ENCODE data around the gene GAPT. TPM values are rescaled to one million over a fixed set of nuclear protein-coding genes. Genes with fewer than 3 reads are reported as not detected.
"Not testable (repeated sequence)": the region's sequence is repeated elsewhere in the genome, so short reads cannot be mapped to it uniquely, and the experiment has no call there.

Gene GAPT
- total RNA-seq, 2 experiments from 2014 or later = not detected

DNA sequence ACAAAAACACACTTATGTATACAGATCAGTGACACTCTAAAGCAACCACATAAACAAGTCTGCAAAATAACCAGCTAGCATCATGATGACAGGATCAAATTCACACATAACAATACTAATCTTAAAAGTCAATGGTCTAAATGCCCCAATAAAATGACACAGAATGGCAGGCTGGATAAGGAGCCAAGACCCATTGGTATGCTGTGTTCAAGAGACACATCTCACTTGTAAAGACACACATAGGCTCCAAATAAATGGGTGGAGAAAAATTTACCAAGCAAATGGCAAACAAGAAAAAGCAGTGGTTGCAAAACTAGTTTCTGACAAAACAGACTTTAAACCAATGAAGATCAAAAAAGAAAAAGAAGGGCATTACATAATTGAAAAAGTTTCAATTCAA, 26.0 kb downstream of the GAPT start:
- Mint-ChIP-seq H3K4me1 (ENCODE audit: low read depth) (no peaks in the 10 kb centered on the region), H3K36me3 (ENCODE audit: low read depth) (no peaks in the 10 kb centered on the region), H3K27me3 (ENCODE audit: low read depth) (peaks cover 13% of the 10 kb centered on the region), H3K4me3 (no peak overlapping the region), H3K27ac (no peak overlapping the region), H3K9me3 (peaks cover 20% of the 10 kb centered on the region)
- no peak for DNase-seq
- intact Hi-C loops (cut with micrococcal nuclease) = no loop called here
- CTCF ChIA-PET = no interaction called here

- intact Hi-C loops (cut with micrococcal nuclease) = no loop called here
- no peak overlapping the region for H3K27ac Mint-ChIP-seq
- H3K36me3 Mint-ChIP-seq (ENCODE audit: low read depth) = no peaks in the 10 kb centered on the region
- no peak for DNase-seq
- CTCF ChIA-PET = interaction anchor here (1.0 to 1.2 kb wide), 2 partner anchors 10 to 351 kb away, joined by 3 to 4 read pairs; no protein-coding TSS in a partner anchor
- no peaks in the 10 kb centered on the region for H3K4me1 Mint-ChIP-seq (ENCODE audit: low read depth)
- peaks cover 10% of the 10 kb centered on the region for H3K27me3 Mint-ChIP-seq (ENCODE audit: low read depth)
- no peak overlapping the region for H3K4me3 Mint-ChIP-seq
- H3K9me3 Mint-ChIP-seq = no peaks in the 10 kb centered on the region
Observed at GRCh38 chr5:58523956-58524355, 32.7 kb downstream of the GAPT start.

DNA sequence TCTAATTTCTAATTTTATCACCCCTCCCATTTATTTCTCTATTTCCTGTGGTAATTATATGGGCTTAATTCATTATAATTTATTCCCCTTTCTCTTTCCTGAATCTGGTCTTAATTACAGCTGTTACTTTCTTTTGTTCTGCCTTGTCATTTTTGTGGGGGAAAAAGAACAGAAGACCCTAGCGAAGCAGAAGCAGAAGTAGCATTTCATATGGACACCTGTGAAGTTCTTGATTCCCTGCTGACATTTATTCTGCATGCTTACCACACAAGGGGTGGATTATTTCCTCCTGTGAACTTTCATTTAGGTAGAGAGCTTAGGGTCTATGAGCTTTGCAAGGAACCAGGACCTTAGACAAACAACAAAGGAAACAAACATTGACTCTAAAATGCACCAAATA, 33.3 kb downstream of the GAPT start:
- CTCF ChIA-PET = interaction anchor here (1.0 to 1.2 kb wide), 2 partner anchors 10 to 351 kb away, joined by 3 to 4 read pairs; no protein-coding TSS in a partner anchor
- no peak for DNase-seq
- Mint-ChIP-seq H3K27me3 (ENCODE audit: low read depth) (peaks cover 6% of the 10 kb centered on the region), H3K4me1 (ENCODE audit: low read depth) (no peaks in the 10 kb centered on the region), H3K36me3 (ENCODE audit: low read depth) (no peaks in the 10 kb centered on the region), H3K9me3 (no peaks in the 10 kb centered on the region), H3K27ac (no peak overlapping the region), H3K4me3 (no peak overlapping the region)
- intact Hi-C loops (cut with micrococcal nuclease) = no loop called here

DNA sequence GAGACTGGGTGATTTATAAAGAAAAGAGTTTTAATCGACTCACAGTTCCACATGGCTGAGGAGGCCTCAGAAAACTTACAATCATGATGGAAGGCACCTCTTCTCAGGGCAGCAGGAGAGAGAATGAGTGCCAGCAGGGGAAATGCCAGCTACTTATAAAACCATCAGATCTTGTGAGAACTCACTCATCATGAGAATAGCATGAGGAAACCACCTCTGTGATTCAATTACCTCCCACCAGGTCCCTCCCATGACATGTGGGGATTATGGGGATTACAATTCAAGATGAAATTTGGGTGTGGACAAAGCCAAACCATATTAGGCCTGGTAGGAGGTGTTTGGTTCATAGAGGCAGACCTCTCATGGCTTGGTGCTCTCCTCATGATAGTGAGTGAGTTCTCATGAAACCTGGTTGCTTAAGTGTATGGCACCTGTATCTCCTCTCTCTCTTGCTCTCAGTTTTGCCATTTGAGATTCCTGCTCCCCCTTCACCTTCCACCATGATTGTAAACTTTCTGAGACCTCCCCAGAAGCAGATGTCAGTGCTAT, 39.8 kb downstream of the GAPT start:
- H3K4me1 Mint-ChIP-seq (ENCODE audit: low read depth) = no peaks in the 10 kb centered on the region
- no peak overlapping the region for H3K4me3 Mint-ChIP-seq
- peaks cover 18% of the 10 kb centered on the region for H3K9me3 Mint-ChIP-seq
- intact Hi-C loops (cut with micrococcal nuclease) = no loop called here
- H3K36me3 Mint-ChIP-seq (ENCODE audit: low read depth) = peaks cover 1% of the 10 kb centered on the region
- peaks cover 5% of the 10 kb centered on the region for H3K27me3 Mint-ChIP-seq (ENCODE audit: low read depth)
- no peak overlapping the region for H3K27ac Mint-ChIP-seq
- DNase-seq = no peak
- CTCF ChIA-PET = no interaction called here

- H3K4me3 Mint-ChIP-seq; H3K27ac Mint-ChIP-seq; H3K36me3 Mint-ChIP-seq (ENCODE audit: low read depth); CTCF ChIA-PET; H3K27me3 Mint-ChIP-seq (ENCODE audit: low read depth); H3K4me1 Mint-ChIP-seq (ENCODE audit: low read depth); intact Hi-C loops (cut with micrococcal nuclease); DNase-seq: not testable (repeated sequence)
- peaks cover 16% of the 10 kb centered on the region for H3K9me3 Mint-ChIP-seq
Observed at GRCh38 chr5:58541935-58542334, 50.7 kb downstream of the GAPT start.

DNA sequence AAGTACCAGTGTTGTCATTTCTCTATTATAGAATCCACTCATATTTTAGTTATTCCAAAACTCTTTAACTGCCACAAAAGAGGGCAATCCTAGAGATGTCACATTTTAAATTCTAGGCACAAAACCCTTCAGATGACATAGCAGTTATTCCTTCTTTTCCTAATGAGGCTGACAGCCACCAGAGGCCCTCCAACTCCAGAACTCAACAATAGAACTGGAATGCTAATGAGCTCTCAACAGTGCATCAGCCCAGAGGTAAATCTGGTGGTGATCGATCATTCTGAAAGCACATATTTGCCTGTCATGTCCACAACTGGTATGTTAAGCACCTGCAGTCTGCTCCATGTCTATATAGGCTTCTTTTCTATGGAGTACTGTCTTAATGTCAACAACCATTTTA, 51.5 kb downstream of the GAPT start:
- Mint-ChIP-seq H3K36me3 (ENCODE audit: low read depth) (peaks cover 3% of the 10 kb centered on the region), H3K27ac (no peak overlapping the region), H3K4me1 (ENCODE audit: low read depth) (no peaks in the 10 kb centered on the region), H3K27me3 (ENCODE audit: low read depth) (peaks cover 7% of the 10 kb centered on the region), H3K4me3 (no peak overlapping the region), H3K9me3 (peaks cover 16% of the 10 kb centered on the region)
- CTCF ChIA-PET = no interaction called here
- DNase-seq = no peak
- intact Hi-C loops (cut with micrococcal nuclease) = no loop called here

DNA sequence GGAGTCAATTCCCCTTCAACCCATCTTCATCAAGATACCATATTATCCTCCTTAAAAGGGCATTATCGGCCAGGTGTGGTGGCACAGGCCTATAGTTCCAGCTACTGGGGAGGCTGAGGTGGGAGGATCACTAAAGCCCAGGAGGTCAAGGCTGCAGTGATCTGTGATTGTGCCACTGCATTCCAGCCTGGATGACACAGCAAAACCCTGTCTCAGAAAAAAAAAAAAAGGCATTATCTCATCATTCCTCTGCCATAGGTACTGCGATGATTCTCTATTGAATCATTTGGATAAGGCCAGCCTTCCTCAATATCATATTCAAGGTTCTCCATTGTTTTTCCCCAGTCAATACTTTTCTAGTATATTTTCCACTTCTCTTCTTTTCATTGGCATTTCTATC, 52.5 kb downstream of the GAPT start:
- no peak overlapping the region for H3K27ac Mint-ChIP-seq

GRCh38 chr5:58544195-58544594, 53.0 kb downstream of the GAPT start:
- peaks cover 8% of the 10 kb centered on the region for H3K27me3 Mint-ChIP-seq (ENCODE audit: low read depth)
- no peak for DNase-seq
- H3K27ac Mint-ChIP-seq = no peak overlapping the region
- CTCF ChIA-PET = no interaction called here
- H3K36me3 Mint-ChIP-seq (ENCODE audit: low read depth) = peaks cover 1% of the 10 kb centered on the region
- H3K4me1 Mint-ChIP-seq (ENCODE audit: low read depth) = no peaks in the 10 kb centered on the region
- peaks cover 12% of the 10 kb centered on the region for H3K9me3 Mint-ChIP-seq
- intact Hi-C loops (cut with micrococcal nuclease) = no loop called here
- H3K4me3 Mint-ChIP-seq = no peak overlapping the region

More for the DNA sequence above, 52.5 kb downstream of the GAPT start:
- Mint-ChIP-seq H3K27me3 (ENCODE audit: low read depth) (peaks cover 6% of the 10 kb centered on the region), H3K4me1 (ENCODE audit: low read depth) (no peaks in the 10 kb centered on the region), H3K9me3 (peaks cover 14% of the 10 kb centered on the region), H3K4me3 (no peak overlapping the region), H3K36me3 (ENCODE audit: low read depth) (peaks cover 3% of the 10 kb centered on the region)
- no peak for DNase-seq
- CTCF ChIA-PET = no interaction called here
- intact Hi-C loops (cut with micrococcal nuclease) = no loop called here

DNA sequence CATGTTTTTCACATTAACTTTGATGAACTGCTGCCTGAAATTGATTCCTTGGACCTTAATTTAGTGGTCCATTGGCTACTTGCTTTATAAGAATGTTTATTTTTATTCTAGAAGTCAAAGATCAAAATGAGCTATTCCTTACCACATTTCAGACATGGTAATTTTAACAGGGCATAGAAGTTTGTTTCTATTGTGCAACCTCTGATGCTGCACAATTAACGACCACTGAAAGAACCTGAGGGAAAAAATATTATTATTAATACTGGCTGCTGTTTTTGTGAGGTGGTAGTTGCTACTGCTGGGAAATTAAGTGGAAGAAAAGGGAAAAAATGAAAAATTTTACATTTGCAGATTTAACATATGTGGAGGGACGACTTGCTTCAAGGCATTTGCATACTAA, 53.7 kb downstream of the GAPT start:
- CTCF ChIA-PET = no interaction called here
- Mint-ChIP-seq H3K9me3 (peaks cover 9% of the 10 kb centered on the region), H3K27me3 (ENCODE audit: low read depth) (peaks cover 10% of the 10 kb centered on the region), H3K36me3 (ENCODE audit: low read depth) (no peaks in the 10 kb centered on the region), H3K4me3 (no peak overlapping the region), H3K27ac (no peak overlapping the region), H3K4me1 (ENCODE audit: low read depth) (no peaks in the 10 kb centered on the region)
- intact Hi-C loops (cut with micrococcal nuclease) = no loop called here
- no peak for DNase-seq

DNA sequence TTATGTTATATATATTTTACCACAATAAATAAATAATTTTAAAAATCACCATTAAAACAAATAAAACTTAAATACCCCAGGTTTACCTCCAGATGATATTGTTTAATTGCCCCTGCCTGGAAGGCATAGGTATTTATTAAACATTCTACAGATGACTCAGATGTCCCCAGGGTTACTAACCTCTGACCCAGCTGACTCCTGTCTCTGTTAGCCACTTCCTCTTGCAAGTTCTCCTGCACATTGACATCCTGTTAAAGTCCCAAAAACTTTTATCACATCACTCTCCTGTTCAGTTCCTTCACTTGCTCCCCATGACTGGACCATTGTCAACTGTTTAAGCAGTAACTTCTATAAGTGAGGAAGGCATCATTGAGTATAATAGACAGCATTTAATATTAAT, 54.7 kb downstream of the GAPT start:
- Mint-ChIP-seq H3K36me3 (ENCODE audit: low read depth) (no peaks in the 10 kb centered on the region), H3K27me3 (ENCODE audit: low read depth) (peaks cover 10% of the 10 kb centered on the region), H3K27ac (no peak overlapping the region), H3K4me1 (ENCODE audit: low read depth) (no peaks in the 10 kb centered on the region), H3K4me3 (no peak overlapping the region), H3K9me3 (peaks cover 3% of the 10 kb centered on the region)
- DNase-seq = no peak
- intact Hi-C loops (cut with micrococcal nuclease) = no loop called here
- CTCF ChIA-PET = no interaction called here

Small RNA genes lying within 50 kb of the gene (microRNA-seq; reads per million reads assigned to microRNA genes)
- not detected for gene MIR548AE2 (ENCODE audit: borderline microRNAs expressed, borderline replicate concordance)

Other genes with a start within 250 kb of the GAPT start
- gene PLK2, start 31.3 kb upstream of the GAPT start, total RNA-seq = 10 to 100 TPM in 1 of 2 experiments, 1 to 10 TPM in 1; 7.8 to 10.9 TPM
- gene RAB3C, start 91.6 kb downstream of the GAPT start, total RNA-seq = not detected